Renal cortex interstitium (tissue), 11 donors: ENCODE data around the gene SLC7A4. TPM values are rescaled to one million over a fixed set of nuclear protein-coding genes. Genes with fewer than 3 reads are reported as not detected.

ENCODE experiments used
- DNase-seq, 11 donors: peaks; one replicate each; pipeline ENCODE4 v3.0.0-alpha.2; 2013; ENCODE audit warnings: low read depth in 9 of 11, low spot score in 4 of 11; ENCODE audit errors: extremely low read depth in 1 of 11
- polyA plus RNA-seq, 3 donors: library from polyadenylated mRNA; unstranded; fragments of 120-200 nt; gene quantifications; one replicate each; pipeline ENCODE4 v1.2.1, GENCODE V29; 2013; ENCODE audit not compliant: insufficient read length in 3 of 3

SLC7A4 gene
- polyA plus RNA-seq, 3 donors = 0.91 to 1.5 (median 1.4) TPM

DNA sequence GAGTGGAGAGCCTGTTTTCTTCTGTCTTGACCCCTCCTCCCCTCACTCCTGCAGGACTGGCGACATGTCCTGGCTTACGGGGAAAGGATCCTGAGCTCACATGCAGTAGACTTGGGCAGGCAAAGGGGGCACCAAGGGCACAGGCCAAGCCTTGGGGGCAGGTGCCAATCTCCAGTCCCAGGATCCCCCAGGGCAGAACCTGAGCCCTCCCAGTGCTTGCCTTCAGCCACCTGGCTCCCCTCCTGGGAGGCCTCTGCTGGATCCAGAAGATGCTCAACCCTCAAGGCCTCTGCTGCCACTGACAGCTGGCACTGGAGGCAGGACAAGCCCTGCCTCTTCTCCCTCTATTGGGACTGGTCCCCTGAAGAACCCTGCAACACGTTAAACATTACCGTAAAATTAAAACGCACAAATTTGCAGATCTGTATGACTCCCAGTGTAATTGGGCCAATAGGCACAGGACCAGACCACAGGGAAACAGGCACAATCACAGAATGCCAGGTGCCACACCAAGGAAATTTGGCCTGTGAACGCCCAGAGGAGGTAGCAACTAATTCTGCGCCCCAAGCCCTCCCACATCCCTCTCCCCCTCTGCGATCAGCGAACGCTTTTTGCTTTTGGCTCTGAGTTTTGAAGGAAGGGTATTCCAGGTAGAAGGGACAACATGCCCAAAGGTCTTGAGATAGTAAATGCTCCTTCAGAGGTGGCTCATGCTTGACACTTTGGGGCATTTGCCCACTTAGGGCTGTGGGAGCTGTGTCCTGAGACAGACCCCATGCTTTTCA, 51.2 kb downstream of the SLC7A4 start:
- DNase-seq = no peak

- no peak for DNase-seq
These were observed 51.8 kb downstream of the SLC7A4 start for GRCh38 chr22:20980523-20980922.

GRCh38 chr22:20979940-20980453, 52.4 kb downstream of the SLC7A4 start:
- no peak for DNase-seq

DNA sequence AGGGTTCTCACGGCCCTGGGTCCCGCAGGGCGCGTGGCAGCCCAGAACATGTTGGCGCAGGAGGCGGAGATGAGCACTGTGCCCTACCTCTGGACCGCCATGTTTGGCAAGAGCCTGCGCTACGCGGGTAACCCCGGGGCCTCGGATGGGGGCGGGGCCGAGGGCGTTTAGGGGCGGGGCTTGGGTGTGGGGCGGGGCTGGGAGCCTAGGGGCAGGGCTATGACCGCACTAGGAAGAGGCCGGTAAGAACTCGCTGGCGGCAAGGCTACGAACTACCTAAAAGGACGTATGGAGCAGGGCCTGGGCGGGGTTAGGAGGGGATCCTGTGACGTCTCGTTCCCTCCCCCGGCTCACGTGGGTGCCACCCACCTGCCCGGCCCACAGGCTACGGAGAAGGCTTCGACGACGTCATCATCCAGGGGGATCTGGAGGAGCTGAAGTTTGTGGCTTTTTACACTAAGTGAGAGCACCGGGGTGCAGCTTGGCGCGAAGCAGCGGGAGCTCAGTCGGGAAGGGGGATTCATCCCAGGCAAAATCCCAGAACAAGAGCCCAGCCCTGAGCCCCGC, 53.0 kb downstream of the SLC7A4 start:
- DNase-seq = peak in 8 of 11 donors; percentile 47 to 75 (median 65)

Other genes with a start within 250 kb of the SLC7A4 start
- gene PI4KA, start 173.8 kb downstream of the SLC7A4 start, polyA plus RNA-seq = 10 to 100 TPM; 60.1 to 86.0 (median 75.5) TPM
- 10 to 100 TPM; 26.7 to 35.0 (median 31.0) TPM for gene SNAP29, start 173.6 kb downstream of the SLC7A4 start, polyA plus RNA-seq
- gene CRKL, start 115.2 kb downstream of the SLC7A4 start, polyA plus RNA-seq = 10 to 100 TPM; 59.1 to 65.5 (median 64.7) TPM
- gene AIFM3, start 65.3 kb downstream of the SLC7A4 start, polyA plus RNA-seq = 1 to 10 TPM in 1 of 3 donors, under 1 TPM in 2; 0.47 to 1.5 (median 0.96) TPM
- gene LZTR1, start 50.3 kb downstream of the SLC7A4 start, polyA plus RNA-seq = 10 to 100 TPM; 44.4 to 64.1 (median 50.3) TPM
- 10 to 100 TPM; 15.1 to 23.6 (median 18.1) TPM for gene THAP7, start 30.4 kb downstream of the SLC7A4 start, polyA plus RNA-seq
- gene P2RX6, start 17.4 kb downstream of the SLC7A4 start, polyA plus RNA-seq = 1 to 10 TPM in 2 of 3 donors, under 1 TPM in 1; 0.78 to 2.7 (median 1.1) TPM
- gene LRRC74B, start 13.4 kb upstream of the SLC7A4 start, polyA plus RNA-seq = under 1 TPM; 0.11 to 0.35 (median 0.19) TPM